ENCODE data around the gene PARP9. TPM values are rescaled to one million over a fixed set of nuclear protein-coding genes. Genes with fewer than 3 reads are reported as not detected.

Gene PARP9
- total and polyA plus RNA-seq, 2 donors (not counting 1 experiment from before 2014, with no cell fraction given), result 19.6 to 31.2 TPM

DNA sequence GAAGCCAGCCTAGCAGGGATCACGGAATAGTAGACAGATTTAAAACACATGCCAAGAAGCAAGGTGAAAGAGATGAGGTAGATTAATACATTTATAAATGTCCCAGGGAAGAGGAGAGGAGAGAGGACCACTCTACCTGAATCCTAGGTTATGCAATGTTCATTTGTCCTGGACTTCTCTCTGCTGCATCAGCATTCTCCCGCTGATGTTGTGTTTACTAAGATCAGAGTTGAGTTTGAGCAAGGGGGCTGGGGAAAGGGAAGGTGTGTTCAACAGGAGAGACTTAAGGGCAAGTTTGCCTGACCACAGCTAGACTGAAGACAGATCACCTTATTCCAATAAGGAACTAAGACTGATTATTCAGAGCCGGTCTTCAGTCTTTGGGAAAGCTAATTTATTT is 48.2 kb downstream of the PARP9 start:
- Histone ChIP-seq H3K9me3 (ENCODE audit: control extremely low read depth in 1 of 3, control insufficient read depth in 2 of 3, insufficient read depth in 1 of 3, low read length in 2 of 3) (no peaks in the 10 kb centered on the region), H4K20me1 (ENCODE audit: control insufficient read depth, insufficient read depth, low read length, poor library complexity, severe bottlenecking) (peaks cover 15% of the 10 kb centered on the region), H3K4me1 (ENCODE audit: control insufficient read depth in 2 of 2, insufficient read depth in 2 of 2, low read length in 2 of 2) (peaks cover 11 to 15% of the 10 kb centered on the region in 2 donors), H3K36me3 (replicated peaks in 1 of 2; ENCODE audit: control extremely low read depth in 1 of 2, control insufficient read depth in 1 of 2, extremely low read depth in 1 of 2, insufficient read depth in 2 of 2, low read length in 1 of 2) (peaks cover 0 to 1% of the 10 kb centered on the region in 2 experiments), H3K27ac (ENCODE audit: low read length in 2 of 2) (no peak overlapping the region), H3K27me3 (replicated peaks in 1 of 4; ENCODE audit: control extremely low read depth in 1 of 4, control insufficient read depth in 3 of 4, insufficient read depth in 4 of 4, low read length in 3 of 4) (no peaks in the 10 kb centered on the region), H3K9ac (ENCODE audit: low read length) (no peak overlapping the region), H2AFZ (ENCODE audit: insufficient read depth, low read depth, low read length, poor library complexity, severe bottlenecking) (no peak overlapping the region), H3K79me2 (ENCODE audit: control insufficient read depth, insufficient read depth, low read length) (peaks cover 28% of the 10 kb centered on the region), H3K4me3 (ENCODE audit: control extremely low read depth in 1 of 5, extremely low read depth in 1 of 5, insufficient read depth in 1 of 5, low read depth in 2 of 5, low read length in 4 of 5) (no peak overlapping the region), H3K4me2 (replicated peaks; ENCODE audit: low read depth, low read length, poor library complexity, severe bottlenecking) (no peak overlapping the region)
- Mint-ChIP-seq H3K27me3 (no peaks in the 10 kb centered on the region), H3K4me1 (peaks cover 25% of the 10 kb centered on the region), H3K9me3 (ENCODE audit: insufficient read depth) (no peaks in the 10 kb centered on the region), H3K4me3 (peak overlapping the region; percentile 59), H3K27ac (no peak overlapping the region)
- ATAC-seq (ENCODE audit: low read depth) (no peak), DNase-seq (no peak)
- 100% methylated on average over 1 of the region's 3 CpGs for WGBS (ENCODE audit: insufficient coverage)
- TF ChIP-seq EZH2 (IDR thresholded peaks at IDR 0.05; ENCODE audit: borderline replicate concordance, insufficient read depth, low read depth, low read length, poor library complexity, severe bottlenecking), result no peak
- TF ChIP-seq, protein P1, sequence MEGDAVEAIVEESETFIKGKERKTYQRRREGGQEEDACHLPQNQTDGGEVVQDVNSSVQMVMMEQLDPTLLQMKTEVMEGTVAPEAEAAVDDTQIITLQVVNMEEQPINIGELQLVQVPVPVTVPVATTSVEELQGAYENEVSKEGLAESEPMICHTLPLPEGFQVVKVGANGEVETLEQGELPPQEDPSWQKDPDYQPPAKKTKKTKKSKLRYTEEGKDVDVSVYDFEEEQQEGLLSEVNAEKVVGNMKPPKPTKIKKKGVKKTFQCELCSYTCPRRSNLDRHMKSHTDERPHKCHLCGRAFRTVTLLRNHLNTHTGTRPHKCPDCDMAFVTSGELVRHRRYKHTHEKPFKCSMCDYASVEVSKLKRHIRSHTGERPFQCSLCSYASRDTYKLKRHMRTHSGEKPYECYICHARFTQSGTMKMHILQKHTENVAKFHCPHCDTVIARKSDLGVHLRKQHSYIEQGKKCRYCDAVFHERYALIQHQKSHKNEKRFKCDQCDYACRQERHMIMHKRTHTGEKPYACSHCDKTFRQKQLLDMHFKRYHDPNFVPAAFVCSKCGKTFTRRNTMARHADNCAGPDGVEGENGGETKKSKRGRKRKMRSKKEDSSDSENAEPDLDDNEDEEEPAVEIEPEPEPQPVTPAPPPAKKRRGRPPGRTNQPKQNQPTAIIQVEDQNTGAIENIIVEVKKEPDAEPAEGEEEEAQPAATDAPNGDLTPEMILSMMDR (IDR thresholded peaks at IDR 0.05), result no peak
- POLR2A ChIA-PET, result interaction anchor here (1.3 kb wide), 1 partner anchor 100 kb away, joined by 3 read pairs; the partner anchor contains the start of gene WDR5B
- CTCF ChIA-PET, result no interaction called here
- intact Hi-C loops (cut with micrococcal nuclease), result loop anchor here (2.0 kb wide), 2 partner anchors 61 to 1069 kb away; partner anchors contain the start of genes HACD2 and PARP15

DNA sequence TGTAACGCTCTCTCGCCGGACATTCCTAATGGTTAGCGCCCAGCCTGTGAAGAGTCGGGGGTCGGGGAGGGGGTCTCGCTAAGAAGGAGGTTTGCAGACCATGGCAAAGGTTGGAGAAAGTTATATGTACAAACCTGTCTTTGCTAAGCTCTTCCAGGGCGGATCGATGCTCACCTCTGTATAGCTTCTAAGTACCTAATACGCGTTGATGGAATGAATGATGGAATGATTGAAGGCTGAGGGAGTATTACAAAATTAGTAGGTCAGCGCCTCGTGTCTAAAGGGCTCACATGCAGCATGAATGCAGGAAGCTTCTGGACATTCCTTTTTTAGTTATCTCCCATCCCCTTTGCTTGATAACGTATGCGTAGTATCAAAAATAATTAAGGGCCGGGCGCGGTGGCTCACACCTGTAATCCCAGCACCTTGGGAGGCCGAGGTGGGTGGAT is 49.1 kb downstream of the PARP9 start:
- peak overlapping the region; percentile 96 for H3K27ac Mint-ChIP-seq
- no peak for DNase-seq
- intact Hi-C loops (cut with micrococcal nuclease), result loop anchor here (2.0 kb wide), 2 partner anchors 62 to 1070 kb away; partner anchors contain the start of genes HACD2 and PARP15
- no peaks in the 10 kb centered on the region for H3K27me3 ChIP-seq (replicated peaks in 1 of 4; ENCODE audit: control extremely low read depth in 1 of 4, control insufficient read depth in 3 of 4, insufficient read depth in 4 of 4, low read length in 3 of 4)
- peaks cover 11 to 15% of the 10 kb centered on the region in 2 donors for H3K4me1 ChIP-seq (ENCODE audit: control insufficient read depth in 2 of 2, insufficient read depth in 2 of 2, low read length in 2 of 2)
- WGBS (ENCODE audit: insufficient coverage), result 2% methylated on average over 11 of the region's 19 CpGs
- peak overlapping the region; percentile 67 for H2AFZ ChIP-seq (ENCODE audit: insufficient read depth, low read depth, low read length, poor library complexity, severe bottlenecking)
- ChIA-PET CTCF (interaction anchor here (0.7 to 1.3 kb wide), 6 partner anchors 10 to 164 kb away, joined by 3 to 6 read pairs (median 4); no protein-coding TSS in a partner anchor), POLR2A (interaction anchor here (0.7 to 2.1 kb wide), 7 partner anchors 14 to 687 kb away, joined by 3 to 7 read pairs (median 5); partner anchors contain the start of genes FAM162A, MIX23, SEC22A and WDR5B)
- H3K9me3 ChIP-seq (ENCODE audit: control extremely low read depth in 1 of 3, control insufficient read depth in 2 of 3, insufficient read depth in 1 of 3, low read length in 2 of 3), result no peaks in the 10 kb centered on the region
- peak overlapping the region; percentile 70 for H3K4me2 ChIP-seq (replicated peaks; ENCODE audit: low read depth, low read length, poor library complexity, severe bottlenecking)
- H3K4me1 Mint-ChIP-seq, result peaks cover 30% of the 10 kb centered on the region
- H3K4me3 ChIP-seq (ENCODE audit: control extremely low read depth in 1 of 5, extremely low read depth in 1 of 5, insufficient read depth in 1 of 5, low read depth in 2 of 5, low read length in 4 of 5), result peak overlapping the region; percentile 53 to 90 (median 85)
- H3K4me3 Mint-ChIP-seq, result peak overlapping the region; percentile 81
- ATAC-seq (ENCODE audit: low read depth), result no peak
- H3K27me3 Mint-ChIP-seq, result no peaks in the 10 kb centered on the region
- H3K9me3 Mint-ChIP-seq (ENCODE audit: insufficient read depth), result no peaks in the 10 kb centered on the region
- H3K27ac ChIP-seq (ENCODE audit: low read length in 2 of 2), result peak overlapping the region in 1 of 2 donors; percentile 99
- H3K79me2 ChIP-seq (ENCODE audit: control insufficient read depth, insufficient read depth, low read length), result peaks cover 36% of the 10 kb centered on the region
- peaks cover 19% of the 10 kb centered on the region for H4K20me1 ChIP-seq (ENCODE audit: control insufficient read depth, insufficient read depth, low read length, poor library complexity, severe bottlenecking)
- H3K36me3 ChIP-seq (replicated peaks in 1 of 2; ENCODE audit: control extremely low read depth in 1 of 2, control insufficient read depth in 1 of 2, extremely low read depth in 1 of 2, insufficient read depth in 2 of 2, low read length in 1 of 2), result peaks cover 0 to 1% of the 10 kb centered on the region in 2 experiments
- TF ChIP-seq, protein P1 (IDR thresholded peaks at IDR 0.05), result no peak
- no peak for TF ChIP-seq EZH2 (IDR thresholded peaks at IDR 0.05; ENCODE audit: borderline replicate concordance, insufficient read depth, low read depth, low read length, poor library complexity, severe bottlenecking)
- peak overlapping the region; percentile 98 for H3K9ac ChIP-seq (ENCODE audit: low read length)

All from B cell (primary cell).